Activated CD4-positive, CD25-positive, alpha-beta regulatory T cell (primary cell): ENCODE results near the gene XIRP1.

ENCODE experiments used
- DNase-seq, 4 experiments: peaks; one replicate each; lab custom pipeline; 2025; lab: John Stamatoyannopoulos, UW

XIRP1 gene

GRCh38 chr3:39142067-39142466 lies 50.3 kb downstream of the XIRP1 start:
- DNase-seq = no peak

GRCh38 chr3:39141171-39141995 lies 51.0 kb downstream of the XIRP1 start:
- no peak for DNase-seq

- no peak for DNase-seq
Measured at GRCh38 chr3:39140341-39140971, 51.9 kb downstream of the XIRP1 start.

GRCh38 chr3:39139442-39139841 lies 53.0 kb downstream of the XIRP1 start:
- no peak for DNase-seq

- DNase-seq = no peak
Measured at GRCh38 chr3:39138804-39139415, 53.5 kb downstream of the XIRP1 start.

GRCh38 chr3:39137991-39138803 lies 54.2 kb downstream of the XIRP1 start:
- no peak for DNase-seq

GRCh38 chr3:39137435-39137936 lies 54.9 kb downstream of the XIRP1 start:
- DNase-seq = no peak

GRCh38 chr3:39136533-39137434 lies 55.6 kb downstream of the XIRP1 start:
- DNase-seq = no peak

- no peak for DNase-seq
Measured at GRCh38 chr3:39135170-39135805, 57.1 kb downstream of the XIRP1 start.

GRCh38 chr3:39134305-39134704 lies 58.1 kb downstream of the XIRP1 start:
- DNase-seq = no peak

GRCh38 chr3:39133822-39134221 lies 58.6 kb downstream of the XIRP1 start:
- no peak for DNase-seq
